K562 (cell line): ENCODE results near the gene WDR20. TPM values are rescaled to one million over a fixed set of nuclear protein-coding genes. Genes with fewer than 3 reads are reported as not detected.

Source experiments
- HNRNPK ChIP-seq: fragments of 200-400 bp; formaldehyde crosslinking; IDR thresholded peaks from one replicate; pipeline ENCODE4 v1.6.1; 2018; ENCODE audit warnings: mild to moderate bottlenecking, low read depth, low read length; ENCODE audit not compliant: poor library complexity, severe bottlenecking
- LEF1 ChIP-seq: fragments of 450-650 bp; IDR thresholded peaks from 2 replicates; pipeline ENCODE4 v1.6.1; 2016; ENCODE audit warnings: mild to moderate bottlenecking
- MAFF ChIP-seq: IDR thresholded peaks from 2 replicates; pipeline ENCODE4 v1.6.1; 2012; ENCODE audit warnings: low read length, improper control_type of control experiment
- MGA ChIP-seq: fragments of 450-650 bp; IDR thresholded peaks from 2 replicates; pipeline ENCODE4 v1.6.1; 2016; ENCODE audit warnings: mild to moderate bottlenecking, moderate library complexity
- NFIC ChIP-seq: fragments of 450-650 bp; IDR thresholded peaks from 2 replicates; pipeline ENCODE4 v1.6.1; 2017; ENCODE audit warnings: mild to moderate bottlenecking, inconsistent platforms
- TARDBP ChIP-seq: fragments of 450-650 bp; IDR thresholded peaks from 2 replicates; pipeline ENCODE4 v1.6.1; 2016
- ZNF592 ChIP-seq: fragments of 450-650 bp; IDR thresholded peaks from 2 replicates; pipeline ENCODE4 v1.6.1; 2017; ENCODE audit warnings: antibody characterized with exemption, mild to moderate bottlenecking
- polyA plus RNA-seq, 8 experiments: library from polyadenylated mRNA; depleted of rRNA in 4 of 8; stranded (reverse) in 5 of 8; unstranded in 3 of 8; fragments of >200 nt; fragmentation: Nextera tagmentation in 2 of 8; fragmentation: Illumina TruSeq in 1 of 8; extraction: Ambion mirVana in 2 of 8; extraction: Trizol in 1 of 8; gene quantifications; 2 replicates each; pipeline versions ENCODE4 v1.2.1 to v1.2.3, GENCODE V29; 2011 to 2014; ENCODE audit warnings: inconsistent platforms in 1 of 8, missing spikeins in 1 of 8
- total RNA-seq, 7 experiments: library from RNA; depleted of rRNA in 6 of 7; stranded (reverse); fragments of >200 nt in 6 of 7; fragmentation: Illumina TruSeq in 2 of 7; extraction: Trizol in 2 of 7; gene quantifications; 2 replicates each; pipeline versions ENCODE4 v1.2.1 to v1.2.3, GENCODE V29; 2011 to 2021; ENCODE audit warnings: low replicate concordance in 1 of 7

WDR20 gene
- total and polyA plus RNA-seq, 9 of the 15 experiments (the other 6 are each of a cell fraction or from before 2014, with no cell fraction given) = 7.0 to 15.3 (median 11.8) TPM

DNA sequence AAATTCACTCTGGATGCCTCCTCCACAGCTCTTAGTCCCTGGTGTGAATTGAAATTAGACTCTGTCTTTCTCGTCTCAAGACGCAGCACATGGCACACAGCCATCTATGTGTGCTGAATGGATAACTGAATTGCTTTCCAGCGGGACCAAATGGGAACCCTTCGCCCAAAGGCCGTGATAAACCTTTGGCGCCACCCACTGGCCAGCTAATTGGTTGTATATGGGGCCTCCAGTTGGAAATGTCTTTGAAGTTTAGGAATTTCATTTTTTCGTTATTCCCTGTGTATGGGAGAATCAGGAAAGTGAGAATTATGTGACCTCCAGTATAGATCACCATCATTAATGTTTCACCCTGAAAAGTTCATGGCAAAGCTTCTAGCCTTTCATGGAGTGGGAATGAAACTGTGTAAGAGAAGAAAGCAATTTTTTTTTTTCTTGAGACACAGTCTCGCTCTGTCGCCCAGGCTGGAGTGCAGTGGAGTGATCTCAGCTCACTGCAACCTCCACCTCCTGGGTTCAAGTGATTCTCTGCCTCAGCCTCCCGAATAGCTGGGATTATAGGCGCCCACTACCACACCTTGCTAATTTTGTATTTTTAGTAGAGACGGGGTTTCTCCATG lies 43.0 kb upstream of the WDR20 start (continued):
- no peak for TF ChIP-seq MGA
- 0 out of 2 replicates have a peak, but pooled peaks have one; percentile 19 for TF ChIP-seq TARDBP
- peak; percentile 68 for TF ChIP-seq NFIC
- TF ChIP-seq MAFF = no peak
- TF ChIP-seq HNRNPK = no peak
- TF ChIP-seq LEF1 = peak; percentile 76; the same call in 1 of the 2 replicates
- peak; percentile 47; the same call in 1 of the 2 replicates for TF ChIP-seq ZNF592
